Tibial nerve (tissue), 4 donors: ENCODE data around the gene POLR3A. TPM values are rescaled to one million over a fixed set of nuclear protein-coding genes. Genes with fewer than 3 reads are reported as not detected.
"Not testable (repeated sequence)": the region's sequence is repeated elsewhere in the genome, so short reads cannot be mapped to it uniquely, and the experiment has no call there.

Source experiments
- DNase-seq, 2 donors: peaks; one replicate each; pipeline ENCODE4 v3.0.0-alpha.2; 2019; ENCODE audit warnings: low spot score in 2 of 2
- H3K27ac ChIP-seq, 4 donors: fragments of 200-600 bp; sonication (generic) in 3 of 4; one replicate each; pipeline ENCODE4 v1.5.1; 2017 to 2019; ENCODE audit warnings: mild to moderate bottlenecking in 1 of 4
- H3K27me3 ChIP-seq, 2 donors: fragments of 200-600 bp; sonication (generic) in 1 of 2; one replicate each; pipeline versions ENCODE4 v1.5.1 to v1.6.0; 2017 to 2019
- H3K36me3 ChIP-seq, 3 donors: fragments of 200-600 bp; sonication (generic); one replicate each; pipeline ENCODE4 v1.5.1; 2018 to 2019
- H3K4me1 ChIP-seq, 4 donors: fragments of 200-600 bp; sonication (generic) in 3 of 4; one replicate each; pipeline ENCODE4 v1.5.1; 2017 to 2019
- H3K4me3 ChIP-seq, 4 donors: fragments of 200-600 bp; sonication (generic) in 3 of 4; one replicate each; pipeline ENCODE4 v1.5.1; 2017 to 2019; ENCODE audit warnings: mild to moderate bottlenecking in 1 of 4, moderate library complexity in 1 of 4
- H3K9me3 ChIP-seq, 4 donors: fragments of 200-600 bp; sonication (generic) in 3 of 4; one replicate each; pipeline ENCODE4 v1.5.1; 2017 to 2019
- CTCF ChIP-seq, 5 experiments: fragments of 200-600 bp in 3 of 5; fragments of 450-650 bp in 2 of 5; sonication (generic) in 3 of 5; IDR thresholded peaks; one replicate each; pipeline ENCODE4 v1.5.1; 2016 to 2019; ENCODE audit warnings: antibody characterized with exemption in 5 of 5, mild to moderate bottlenecking in 3 of 5, moderate library complexity in 2 of 5
- EP300 ChIP-seq, 2 donors: sonication (generic); formaldehyde crosslinking; IDR thresholded peaks; one replicate each; pipeline ENCODE4 v1.6.1; 2017; ENCODE audit warnings: antibody characterized with exemption in 2 of 2, mild to moderate bottlenecking in 1 of 2
- POLR2A ChIP-seq, 2 donors: fragments of 450-650 bp; IDR thresholded peaks; one replicate each; pipeline ENCODE4 v1.6.1; 2017; ENCODE audit warnings: antibody characterized with exemption in 2 of 2, mild to moderate bottlenecking in 2 of 2, moderate library complexity in 2 of 2
- WGBS, 2 donors: methylation state at CpG; one replicate each; pipeline ENCODE4 v1.1.5; 2018; 5-methylcytosine and 5-hydroxymethylcytosine counted together
- total RNA-seq, 4 donors: library from RNA; depleted of rRNA; stranded (reverse); fragments of >200 nt; gene quantifications; one replicate each; pipeline ENCODE4 v1.1.0, GENCODE V29; 2016

POLR3A gene
- total RNA-seq, 4 donors from 2014 or later = 10.2 to 16.8 (median 11.4) TPM

DNA sequence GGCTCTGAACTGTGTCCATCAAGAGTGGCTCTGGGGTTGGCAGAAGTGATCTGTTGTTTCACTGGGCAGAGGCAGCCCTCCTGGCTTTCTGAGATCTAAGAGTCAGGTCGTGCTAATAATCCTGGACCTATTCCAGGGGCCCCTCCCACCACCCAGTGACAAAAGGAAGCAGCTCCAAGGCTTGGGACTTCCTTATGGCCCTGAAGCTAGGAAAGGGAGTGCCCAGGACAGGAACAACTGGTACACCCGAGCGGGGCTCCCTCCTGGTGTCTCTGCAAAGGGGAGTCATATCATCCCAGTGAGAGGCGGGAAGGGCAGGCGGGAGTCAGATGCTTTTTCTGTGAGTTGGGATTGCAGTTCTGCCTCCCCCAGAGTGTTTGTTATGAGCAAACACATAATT, 36.7 kb upstream of the POLR3A start:
- 61 to 73% methylated on average over 5 of the region's 5 CpGs for WGBS, 2 donors
- Histone ChIP-seq H3K27ac (no peak overlapping the region), H3K4me1 (no peaks in the 10 kb centered on the region), H3K36me3 (no peaks in the 10 kb centered on the region), H3K9me3 (no peaks in the 10 kb centered on the region), H3K4me3 (no peak overlapping the region), H3K27me3 (no peaks in the 10 kb centered on the region)
- TF ChIP-seq CTCF (IDR thresholded peaks at IDR 0.05) (no peak), POLR2A (IDR thresholded peaks at IDR 0.05) (no peak), EP300 (IDR thresholded peaks at IDR 0.05) (no peak)
- no peak for DNase-seq

DNA sequence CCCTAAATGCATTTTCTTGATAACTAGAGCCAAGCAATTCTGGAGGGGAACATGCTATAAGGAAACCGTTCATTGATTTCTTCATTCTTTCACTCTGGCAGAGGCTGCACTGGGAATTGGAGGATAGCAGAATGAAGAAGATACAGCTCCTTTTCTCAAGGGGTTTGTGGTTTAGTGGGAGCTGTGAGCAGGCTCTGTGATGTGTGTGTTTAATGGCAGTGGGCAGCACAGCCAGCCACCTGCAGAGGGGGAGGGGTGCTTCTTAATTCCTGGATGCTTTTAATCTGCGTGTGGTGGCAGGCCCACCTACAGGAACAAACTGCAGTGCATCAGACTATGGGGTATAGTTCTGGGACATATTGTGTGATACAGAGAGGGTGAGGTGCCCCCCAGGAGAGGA, 36.3 kb upstream of the POLR3A start:
- TF ChIP-seq CTCF (IDR thresholded peaks at IDR 0.05) (no peak), POLR2A (IDR thresholded peaks at IDR 0.05) (no peak), EP300 (IDR thresholded peaks at IDR 0.05) (no peak)
- DNase-seq = no peak
- Histone ChIP-seq H3K9me3 (no peaks in the 10 kb centered on the region), H3K27ac (no peak overlapping the region), H3K36me3 (no peaks in the 10 kb centered on the region), H3K4me1 (no peaks in the 10 kb centered on the region), H3K4me3 (no peak overlapping the region), H3K27me3 (no peaks in the 10 kb centered on the region)
- 65 to 77% methylated on average over 2 of the region's 2 CpGs for WGBS, 2 donors

GRCh38 chr10:78064919-78065318, 35.6 kb upstream of the POLR3A start:
- H3K36me3 ChIP-seq, DNase-seq, H3K4me1 ChIP-seq, H3K4me3 ChIP-seq, H3K9me3 ChIP-seq, H3K27ac ChIP-seq, H3K27me3 ChIP-seq: not testable (repeated sequence)
- WGBS, 2 donors = 13% methylated on average over 1 of the region's 2 CpGs; no CpG with 5 or more reads in 1 of the 2 donors

DNA sequence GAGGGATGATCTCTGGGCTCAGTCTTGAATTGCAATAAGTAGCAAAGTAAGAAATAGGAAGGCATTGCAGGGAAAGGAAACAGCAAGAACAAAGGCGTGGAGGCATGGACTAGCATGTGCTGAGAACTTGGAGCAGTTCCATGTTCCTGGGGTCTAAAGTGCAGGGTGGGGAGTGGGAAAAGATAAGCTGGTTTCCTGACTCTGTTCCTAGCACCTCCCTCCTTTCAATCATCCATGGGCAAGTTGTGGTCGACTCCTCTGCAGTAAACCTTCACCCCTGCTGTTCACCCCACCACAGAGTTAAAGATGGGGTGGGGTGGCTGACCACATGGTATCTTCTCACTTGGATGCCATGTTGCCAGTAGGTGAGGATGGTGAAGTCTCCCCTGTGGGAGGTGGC, 33.9 kb upstream of the POLR3A start:
- TF ChIP-seq POLR2A (IDR thresholded peaks at IDR 0.05) = no peak
- no peak for TF ChIP-seq CTCF (IDR thresholded peaks at IDR 0.05)
- no peak for TF ChIP-seq EP300 (IDR thresholded peaks at IDR 0.05)
- WGBS, 2 donors = 57 to 72% methylated on average over 2 of the region's 2 CpGs
- H3K36me3 ChIP-seq = no peaks in the 10 kb centered on the region
- H3K27ac ChIP-seq = no peak overlapping the region
- H3K4me3 ChIP-seq = no peak overlapping the region
- DNase-seq = no peak
- no peaks in the 10 kb centered on the region for H3K9me3 ChIP-seq
- no peaks in the 10 kb centered on the region for H3K27me3 ChIP-seq
- no peaks in the 10 kb centered on the region for H3K4me1 ChIP-seq

DNA sequence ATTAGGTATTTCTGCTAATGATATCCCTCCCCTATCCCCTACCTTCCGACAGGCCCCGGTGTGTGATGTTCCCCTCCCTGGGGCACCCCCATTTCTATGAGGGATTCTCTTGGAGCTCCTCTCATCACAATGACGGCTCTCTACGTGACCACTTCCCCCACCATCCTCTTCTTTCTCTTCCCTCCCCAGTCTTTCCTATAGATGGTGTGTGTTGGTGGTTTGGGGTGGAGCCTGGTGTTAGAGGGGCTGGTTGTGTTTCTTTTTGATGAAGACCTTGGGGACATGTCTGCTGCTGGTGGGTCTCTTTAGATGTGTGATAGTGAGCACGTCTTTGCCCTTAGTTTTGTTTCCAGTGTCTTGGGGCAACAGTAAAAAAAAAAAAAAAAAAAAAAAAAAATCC, 33.0 kb upstream of the POLR3A start:
- 89 to 91% methylated on average over 5 of the region's 5 CpGs for WGBS, 2 donors
- H3K9me3 ChIP-seq = no peaks in the 10 kb centered on the region
- no peaks in the 10 kb centered on the region for H3K27me3 ChIP-seq
- TF ChIP-seq EP300 (IDR thresholded peaks at IDR 0.05) = no peak
- TF ChIP-seq POLR2A (IDR thresholded peaks at IDR 0.05) = no peak
- TF ChIP-seq CTCF (IDR thresholded peaks at IDR 0.05) = no peak
- H3K27ac ChIP-seq = no peak overlapping the region
- H3K36me3 ChIP-seq = no peaks in the 10 kb centered on the region
- no peak for DNase-seq
- H3K4me1 ChIP-seq = no peaks in the 10 kb centered on the region
- H3K4me3 ChIP-seq = no peak overlapping the region
